NCI-H69 (cell line): ENCODE measurements around the gene ABHD17A.

Experiments
- DNase-seq: peaks from one replicate; lab custom pipeline; 2025; lab: John Stamatoyannopoulos, UW

The ABHD17A gene

DNA sequence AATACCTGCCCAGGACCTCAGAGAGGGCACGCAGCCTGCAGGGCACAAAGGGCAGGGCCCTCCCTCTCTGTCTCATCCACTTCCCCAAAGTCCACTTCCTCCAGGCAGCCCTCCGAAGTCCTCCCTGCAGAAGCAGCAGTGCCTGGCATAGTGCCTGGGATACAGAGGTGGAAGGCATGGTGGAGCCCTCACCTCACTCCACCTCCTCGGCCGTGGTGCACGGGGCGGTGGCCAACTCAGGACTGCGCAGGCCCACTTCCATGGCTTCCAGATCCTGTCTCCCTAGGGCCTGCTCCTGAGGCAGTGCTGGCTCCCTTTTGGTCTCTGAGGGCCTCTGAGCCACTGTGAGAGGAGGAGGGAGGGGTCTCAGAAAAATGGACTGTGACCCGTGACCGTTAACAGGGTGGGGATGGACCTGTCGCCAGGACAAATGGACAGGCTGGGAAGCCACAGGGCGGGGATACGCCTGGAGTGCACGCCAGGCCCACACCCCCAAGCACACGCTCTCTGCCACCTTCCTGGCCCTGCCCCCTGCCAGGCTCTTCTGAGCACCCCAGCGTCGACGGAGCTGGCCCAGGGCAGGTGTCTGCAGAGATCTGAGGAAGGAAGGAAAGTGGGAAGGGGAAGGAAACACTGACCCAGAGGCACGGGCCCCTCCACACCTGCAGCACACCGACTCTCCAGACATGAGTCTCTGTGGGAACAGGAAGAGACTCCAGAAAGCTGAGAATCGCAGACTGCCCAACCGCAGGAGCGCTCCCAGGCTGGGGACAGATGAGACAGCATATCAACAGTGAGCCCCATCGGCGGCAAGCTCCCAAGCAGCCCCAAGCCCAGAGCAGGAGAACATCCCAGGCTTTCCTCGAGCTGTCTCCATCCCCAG, 45.4 kb downstream of the ABHD17A start:
- no peak for DNase-seq

GRCh38 chr19:1837625-1838105, 47.6 kb downstream of the ABHD17A start:
- peak; percentile 14 for DNase-seq

- DNase-seq = no peak
Measured at GRCh38 chr19:1837222-1837565, 48.1 kb downstream of the ABHD17A start.

DNA sequence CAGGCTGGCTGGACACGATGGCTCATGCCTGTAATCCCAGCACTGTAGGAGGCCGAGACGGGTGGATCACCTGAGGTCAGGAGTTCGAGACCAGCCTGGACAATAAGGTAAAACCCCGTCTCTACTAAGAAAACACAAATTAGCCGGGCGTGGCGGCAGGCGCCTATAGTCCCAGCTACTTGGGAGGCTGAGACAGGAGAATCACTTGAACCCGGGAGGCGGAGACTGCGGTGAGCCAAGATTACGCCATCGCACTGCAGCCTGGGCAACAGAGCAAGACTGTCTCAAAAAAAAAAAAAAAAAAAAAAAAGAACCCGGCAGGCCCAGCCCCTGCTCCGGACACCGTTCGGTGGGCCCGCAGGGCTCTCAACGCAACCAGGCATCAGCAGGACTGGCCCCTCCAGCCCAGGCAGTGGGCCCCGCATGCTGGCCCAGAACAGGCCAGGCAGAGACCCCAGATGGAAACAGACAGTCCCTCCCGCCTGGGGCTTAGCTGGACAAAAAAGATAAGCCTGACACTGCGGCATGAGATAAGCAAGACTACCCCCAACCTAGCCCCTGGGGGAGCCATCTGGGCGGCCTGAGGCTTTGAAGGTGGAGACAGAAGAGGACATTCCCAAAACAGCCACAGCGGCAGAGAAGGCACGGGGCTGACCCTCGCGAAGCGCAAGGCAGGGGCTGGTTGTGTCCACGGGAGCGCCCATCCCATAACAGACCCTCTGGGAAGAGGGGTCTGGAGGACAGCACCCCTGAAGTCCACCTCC, 48.7 kb downstream of the ABHD17A start:
- DNase-seq = no peak

GRCh38 chr19:1833540-1833939, 51.8 kb downstream of the ABHD17A start:
- no peak for DNase-seq

DNA sequence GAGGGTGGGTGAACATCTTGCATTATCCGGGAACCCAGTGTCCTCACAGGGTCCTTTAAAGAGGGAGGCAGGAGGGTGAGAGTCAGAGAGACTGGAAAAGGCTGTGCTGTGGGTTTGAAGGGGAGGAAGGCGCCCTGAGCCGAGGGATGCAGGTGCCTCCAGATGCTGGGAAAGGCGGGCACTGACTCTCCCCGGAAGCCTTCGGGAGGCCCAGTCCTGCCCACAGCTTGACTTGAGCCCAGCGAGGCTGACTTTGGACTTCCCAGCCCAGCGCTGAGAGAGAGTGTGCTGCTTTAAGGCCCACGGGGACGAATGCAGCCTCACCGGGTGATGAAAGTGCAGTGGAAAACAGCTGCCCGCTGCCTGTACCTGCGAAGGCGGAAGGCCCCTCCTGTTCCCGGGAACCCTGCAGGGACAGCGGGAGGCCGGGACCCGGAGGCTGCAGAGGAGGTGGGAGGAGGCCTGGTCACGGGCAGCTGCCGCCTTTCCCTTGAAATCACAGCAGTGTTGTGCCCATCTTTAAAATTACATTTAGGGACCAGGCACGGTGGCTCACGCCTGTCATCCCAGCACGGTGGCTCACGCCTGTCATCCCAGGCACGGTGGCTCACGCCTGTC, 53.1 kb downstream of the ABHD17A start:
- no peak for DNase-seq

DNA sequence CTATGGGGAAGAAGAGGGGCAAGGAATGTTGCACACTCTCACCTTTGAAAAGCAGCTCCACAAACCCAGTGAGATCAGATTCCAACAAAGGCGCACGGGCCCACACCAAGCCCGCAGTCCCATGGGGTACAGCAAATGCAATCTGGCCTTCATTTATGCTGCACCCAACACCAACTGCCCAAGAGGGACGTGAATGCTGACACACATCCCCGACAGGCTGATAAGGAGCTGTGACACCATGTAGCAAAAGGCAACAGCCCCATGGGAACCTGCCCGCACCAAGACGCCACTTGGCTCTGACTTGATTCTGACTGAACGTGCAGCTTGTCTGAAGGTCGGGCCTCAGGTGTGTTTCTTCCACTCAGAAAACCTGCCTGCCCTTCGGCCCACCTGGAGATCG, 54.3 kb downstream of the ABHD17A start:
- no peak for DNase-seq

- no peak for DNase-seq
Measured at GRCh38 chr19:1830568-1830967, 54.7 kb downstream of the ABHD17A start.

DNA sequence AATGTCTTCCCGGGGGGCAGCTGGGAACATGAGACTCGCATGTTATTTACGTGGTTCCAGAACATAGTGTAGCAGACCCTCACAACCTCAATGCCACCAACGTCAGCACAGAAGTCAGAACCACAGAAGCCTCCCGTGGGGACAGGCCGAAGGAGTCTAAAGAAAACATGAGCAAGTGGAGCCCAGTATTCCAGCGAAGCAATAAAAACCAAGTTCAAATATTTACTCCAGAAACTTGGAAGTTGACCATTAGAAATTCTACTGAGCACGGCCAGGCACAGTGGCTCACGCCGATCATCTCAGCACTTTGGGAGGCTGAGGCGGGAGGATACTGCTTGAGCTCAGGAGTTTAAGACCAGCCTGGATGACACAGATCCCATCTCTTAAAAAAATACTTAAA, 55.3 kb downstream of the ABHD17A start:
- DNase-seq = no peak

- DNase-seq = no peak
Measured at GRCh38 chr19:1828279-1829238, 56.7 kb downstream of the ABHD17A start.

- no peak for DNase-seq
Measured at GRCh38 chr19:1827566-1828278, 57.6 kb downstream of the ABHD17A start.
